Stimulated activated CD8-positive, alpha-beta memory T cell treated with anti-CD3 and anti-CD28 coated beads, Interleukin-7, amount 100 ng/mL, for 48 hours (primary cell): ENCODE data around the gene HEPHL1.
"Not testable (repeated sequence)": the region's sequence is repeated elsewhere in the genome, so short reads cannot be mapped to it uniquely, and the experiment has no call there.

Experiments
- DNase-seq, 2 donors: peaks; one replicate each; pipeline ENCODE4 v3.0.0-alpha.2; 2020; ENCODE audit warnings: low read depth in 1 of 2; ENCODE audit errors: extremely low read depth in 1 of 2

Gene HEPHL1, protein sequence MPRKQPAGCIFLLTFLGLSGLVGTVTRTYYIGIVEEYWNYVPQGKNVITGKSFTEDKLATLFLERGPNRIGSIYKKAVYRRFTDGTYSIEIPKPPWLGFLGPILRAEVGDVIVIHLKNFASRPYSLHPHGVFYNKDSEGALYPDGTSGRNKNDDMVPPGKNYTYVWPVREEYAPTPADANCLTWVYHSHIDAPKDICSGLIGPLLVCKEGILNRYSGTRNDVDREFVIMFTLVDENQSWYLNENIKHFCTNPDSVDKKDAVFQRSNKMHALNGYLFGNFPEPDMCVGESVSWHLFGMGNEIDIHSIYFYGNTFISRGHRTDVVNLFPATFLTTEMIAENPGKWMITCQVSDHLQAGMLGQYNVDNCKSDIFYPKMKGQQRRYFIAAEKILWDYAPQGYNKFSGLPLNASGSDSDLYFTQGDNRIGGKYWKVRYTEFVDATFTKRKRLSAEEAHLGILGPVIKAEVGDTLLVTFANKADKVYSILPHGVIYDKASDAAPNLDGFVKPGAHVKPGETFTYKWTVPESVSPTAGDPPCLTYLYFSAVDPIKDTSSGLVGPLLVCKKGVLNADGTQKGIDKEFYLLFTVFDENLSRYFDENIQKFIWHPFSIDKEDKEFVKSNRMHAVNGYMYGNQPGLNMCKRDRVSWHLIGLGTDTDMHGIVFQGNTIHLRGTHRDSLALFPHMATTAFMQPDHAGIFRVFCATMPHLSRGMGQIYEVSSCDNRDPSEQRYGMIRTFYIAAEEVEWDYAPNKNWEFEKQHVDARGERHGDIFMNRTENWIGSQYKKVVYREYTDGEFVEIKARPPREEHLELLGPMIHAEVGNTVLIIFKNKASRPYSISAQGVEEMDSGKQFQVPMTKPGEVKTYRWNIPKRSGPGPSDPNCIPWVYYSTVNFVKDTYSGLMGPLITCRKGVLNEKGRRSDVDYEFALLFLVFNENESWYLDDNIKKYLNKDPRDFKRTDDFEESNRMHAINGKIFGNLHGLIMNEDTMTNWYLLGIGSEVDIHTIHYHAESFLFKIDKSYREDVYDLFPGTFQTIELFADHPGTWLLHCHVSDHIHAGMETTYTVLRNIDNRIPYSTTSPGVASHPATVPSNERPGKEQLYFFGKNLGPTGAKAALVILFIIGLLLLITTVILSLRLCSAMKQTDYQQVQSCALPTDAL

DNA sequence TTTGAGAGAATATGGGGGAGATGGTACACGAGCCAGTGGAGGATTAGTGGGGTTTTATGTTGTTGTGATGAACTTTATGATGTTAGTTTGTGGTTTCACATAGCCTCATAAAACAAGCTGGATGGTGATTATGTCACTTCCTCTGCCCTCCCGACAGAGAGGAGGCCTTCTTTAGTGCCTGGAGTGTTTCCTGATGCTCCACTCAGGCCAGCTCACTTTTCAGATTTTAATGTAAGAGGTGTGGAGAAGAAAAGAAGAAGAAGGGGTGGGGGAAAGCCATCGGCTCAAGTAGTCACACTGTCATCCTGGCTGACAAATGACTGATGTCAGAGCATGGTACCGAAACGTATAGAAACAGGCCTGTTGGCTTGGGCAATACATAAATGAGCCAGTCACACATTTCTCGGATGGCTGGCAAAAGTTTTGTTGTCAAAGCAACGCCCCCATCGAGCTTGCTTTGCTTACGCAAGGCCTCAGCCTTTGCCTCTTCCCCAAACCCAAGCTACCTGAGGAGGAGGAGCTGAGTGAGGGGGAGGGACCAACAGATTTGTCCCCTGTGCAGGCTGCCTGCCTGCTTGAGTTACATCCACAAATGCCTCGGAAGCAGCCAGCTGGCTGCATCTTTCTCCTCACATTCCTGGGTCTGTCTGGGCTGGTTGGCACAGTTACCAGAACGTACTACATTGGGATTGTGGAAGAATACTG, at the start of gene HEPHL1:
HEPHL1 (plus strand) TSS at position 578 of the 705 bp plus-strand sequence; CDS start at position 593, 15 bp downstream.
- no peak for DNase-seq

DNA sequence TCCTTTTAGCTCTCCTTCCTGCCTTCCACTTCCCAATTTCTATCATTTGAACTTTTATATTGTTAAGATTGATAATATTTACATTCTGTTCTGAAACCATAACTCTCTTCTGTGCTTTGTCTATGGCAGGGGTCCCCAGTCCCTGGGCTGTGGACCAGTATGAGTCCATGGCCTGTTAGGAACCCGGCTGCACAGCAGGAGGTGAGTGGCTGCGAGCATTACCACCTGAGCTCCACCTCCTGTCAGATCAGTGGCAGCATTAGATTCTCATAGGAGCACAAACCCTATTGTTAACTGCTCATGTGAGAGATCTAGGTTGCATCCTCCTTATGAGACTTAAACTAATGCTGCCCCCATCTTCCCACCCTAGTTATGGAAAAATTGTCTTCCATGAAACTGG, 48.4 kb upstream of the HEPHL1 start:
- DNase-seq: no peak

DNA sequence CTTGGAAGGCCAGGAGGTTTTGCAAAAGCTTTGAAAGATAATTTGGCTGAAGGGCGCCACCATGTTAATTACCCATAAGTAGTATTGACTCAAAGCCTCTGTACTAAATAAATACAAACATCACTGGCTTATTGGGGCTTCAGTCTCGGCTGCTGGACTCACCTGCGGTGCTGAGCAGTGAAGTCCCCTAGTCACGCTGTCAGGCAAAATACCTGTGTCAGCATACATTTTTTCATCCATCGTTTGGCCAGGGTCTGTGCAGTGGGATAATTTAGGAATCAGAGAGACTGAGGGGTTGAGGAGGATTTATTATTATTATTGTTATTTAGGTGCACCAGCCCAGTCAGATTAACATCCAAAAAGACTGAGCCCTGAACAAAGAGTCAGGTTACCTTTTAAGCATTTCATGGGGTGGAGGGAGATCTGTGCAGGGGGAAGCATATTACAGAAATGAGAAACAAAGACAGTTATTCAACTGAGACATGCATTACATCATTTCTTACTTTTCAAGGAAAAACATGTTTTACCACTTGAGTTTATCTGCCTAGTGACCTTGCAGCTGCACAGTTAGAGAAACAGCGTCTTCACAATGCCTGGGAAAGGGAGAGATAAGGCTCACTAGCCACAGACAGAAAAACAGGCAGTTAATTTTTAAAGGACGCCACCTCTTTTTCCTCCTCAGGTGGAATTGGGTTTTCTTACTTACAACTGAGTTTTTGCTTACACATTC, 47.7 kb upstream of the HEPHL1 start:
- not testable (repeated sequence) for DNase-seq

DNA sequence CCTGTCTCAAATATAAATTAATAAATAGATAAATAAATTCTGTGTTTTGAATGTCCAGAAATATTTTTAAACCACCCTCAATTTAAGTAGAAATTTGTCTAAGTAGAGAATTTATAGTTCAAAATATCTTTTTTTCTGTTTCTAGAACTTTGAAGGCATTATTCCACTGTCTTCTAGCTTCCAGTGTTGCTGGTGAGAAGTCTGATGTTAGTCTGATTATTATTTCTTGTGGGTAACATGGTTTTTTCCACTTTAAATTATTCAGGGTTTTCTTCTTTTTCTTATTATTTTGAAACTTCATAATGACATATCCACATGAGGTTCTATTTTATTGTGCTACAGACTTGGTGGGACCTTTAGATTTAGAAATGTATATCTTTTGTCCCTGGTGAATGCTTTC, 46.4 kb upstream of the HEPHL1 start:
- DNase-seq: no peak

DNA sequence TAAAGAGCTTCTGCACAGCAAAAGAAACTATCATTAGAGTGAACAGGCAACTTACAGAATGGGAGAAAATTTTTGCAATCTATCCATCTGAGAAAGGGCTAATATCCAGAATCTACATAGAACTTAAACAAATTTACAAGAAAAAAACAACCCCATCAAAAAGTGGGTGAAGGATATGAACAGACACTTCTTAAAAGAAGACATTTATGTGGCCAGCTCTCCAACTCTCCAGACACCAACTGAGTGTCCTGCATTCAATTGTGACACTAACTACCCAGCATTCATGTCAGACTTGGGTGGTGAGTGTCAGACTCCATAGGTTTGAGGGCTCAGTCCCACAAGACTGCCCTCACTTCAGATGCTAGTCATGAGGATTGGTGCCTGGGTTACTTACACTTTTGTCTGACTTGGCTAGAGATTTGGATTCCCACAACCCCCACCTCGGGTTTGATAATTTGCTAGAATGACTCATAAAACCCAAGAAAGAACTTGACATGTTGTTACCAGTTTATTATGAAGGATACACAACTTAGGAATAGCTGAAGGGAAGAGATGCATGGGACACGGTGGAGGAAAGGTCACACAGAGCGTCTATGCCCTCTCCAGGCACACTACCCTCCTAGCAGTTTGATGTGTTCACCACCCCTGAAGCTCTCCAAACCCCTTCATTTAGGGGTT, 44.4 kb upstream of the HEPHL1 start:
- not testable (repeated sequence) for DNase-seq

DNA sequence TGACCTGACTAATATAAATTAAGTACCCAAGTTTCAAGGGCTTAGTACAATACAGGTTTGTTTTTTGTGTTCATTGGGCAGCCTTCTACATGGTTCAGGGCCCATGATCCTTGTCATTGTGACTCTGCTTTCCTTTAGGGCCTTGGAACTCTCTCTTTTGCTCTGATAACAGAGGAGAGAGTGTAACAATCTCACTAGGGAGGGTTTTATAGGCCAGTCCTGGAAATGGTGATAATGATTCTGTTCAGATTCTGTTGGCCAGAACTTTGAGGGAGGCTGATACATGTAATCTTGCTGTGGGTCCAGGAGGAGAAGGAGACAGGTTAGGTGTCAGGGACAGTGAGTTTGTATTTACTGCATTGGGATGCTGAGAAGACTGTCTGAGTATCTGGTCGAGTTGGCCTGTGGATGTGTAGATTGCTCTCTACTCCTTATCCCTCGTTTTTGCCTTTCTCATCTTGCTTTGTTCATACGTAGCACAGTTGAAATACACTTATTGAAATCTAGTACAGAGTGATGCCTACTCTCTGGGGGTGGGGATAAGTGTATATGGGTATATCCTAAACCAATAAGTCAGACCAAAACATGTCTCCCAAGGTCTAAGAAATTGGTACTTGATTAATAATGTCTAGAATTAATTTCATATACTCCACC, 37.5 kb upstream of the HEPHL1 start:
- DNase-seq: no peak

DNA sequence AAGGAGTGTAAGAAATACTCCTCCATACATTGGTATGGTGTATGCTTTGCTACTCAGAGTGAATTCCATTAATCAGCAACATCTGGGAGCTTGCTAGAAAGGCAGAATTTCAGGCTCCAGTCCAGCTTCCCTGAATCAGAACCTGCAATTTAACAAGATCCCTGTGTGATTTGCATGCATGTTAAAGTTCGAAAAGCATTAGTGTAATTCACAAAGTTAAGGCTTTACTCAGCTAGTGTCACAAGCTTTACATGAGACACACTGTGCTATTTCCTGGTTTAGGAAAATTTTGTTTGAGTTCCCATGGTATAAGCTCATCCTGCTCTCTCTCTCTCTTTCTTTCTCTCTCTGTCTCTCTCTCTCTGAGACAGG, 37.0 kb upstream of the HEPHL1 start:
- DNase-seq: no peak

DNA sequence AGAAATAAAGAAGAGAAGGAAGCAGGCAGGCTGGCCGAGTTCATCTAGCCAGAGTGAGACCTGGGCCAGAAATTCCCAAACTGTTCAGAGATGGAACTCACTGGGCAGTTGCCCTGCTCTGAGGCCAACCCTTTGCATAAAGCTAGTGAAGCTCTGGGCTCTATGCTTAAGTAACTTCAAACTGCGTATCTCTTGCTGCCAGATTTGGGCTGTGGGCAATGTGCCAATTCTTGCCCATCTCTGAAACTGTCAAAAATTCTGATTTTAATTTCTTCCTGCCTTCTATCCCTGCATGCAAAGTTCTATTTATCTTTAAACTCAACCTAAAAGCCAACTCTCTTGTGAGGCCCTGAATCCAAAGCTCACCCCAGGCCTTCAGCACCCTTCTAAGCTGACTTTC, 36.2 kb upstream of the HEPHL1 start:
- no peak for DNase-seq

DNA sequence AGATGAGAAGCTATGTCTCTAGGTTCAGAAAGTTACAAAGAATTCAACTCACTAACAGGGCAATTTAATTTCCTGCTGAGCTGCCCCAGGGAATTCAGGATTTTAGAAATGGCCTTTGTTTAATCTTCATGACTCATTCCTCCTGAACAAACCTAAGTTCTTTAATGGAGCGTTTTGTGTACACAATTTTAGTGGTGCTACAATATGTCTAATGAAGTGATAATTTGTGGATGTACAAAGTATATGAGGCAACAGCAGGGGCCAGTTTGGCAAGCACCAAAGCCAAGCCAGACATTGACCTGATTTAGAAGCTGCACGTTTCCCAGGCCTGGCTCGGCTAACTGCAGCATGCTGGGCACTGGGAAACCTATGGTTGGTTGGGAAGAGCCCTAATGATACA, 34.4 kb upstream of the HEPHL1 start:
- no peak for DNase-seq

DNA sequence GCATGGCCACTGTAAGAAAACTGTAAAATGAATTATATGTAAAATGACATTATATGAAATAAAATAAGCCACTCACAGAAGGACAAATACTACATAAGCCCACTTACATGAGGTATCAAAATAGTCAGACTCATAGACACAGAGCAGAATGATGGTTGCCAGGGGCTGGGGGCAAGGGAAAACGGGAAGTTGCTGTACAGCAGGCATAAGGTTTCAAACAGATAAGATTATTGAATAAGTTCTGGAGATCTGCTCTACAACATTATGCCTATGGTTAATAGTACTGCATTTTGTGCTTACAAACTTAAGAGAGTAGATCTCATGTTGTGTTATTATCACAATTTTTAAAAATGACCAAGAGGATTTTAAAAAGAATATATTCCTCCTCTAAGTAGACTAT, 32.7 kb upstream of the HEPHL1 start:
- DNase-seq: no peak

DNA sequence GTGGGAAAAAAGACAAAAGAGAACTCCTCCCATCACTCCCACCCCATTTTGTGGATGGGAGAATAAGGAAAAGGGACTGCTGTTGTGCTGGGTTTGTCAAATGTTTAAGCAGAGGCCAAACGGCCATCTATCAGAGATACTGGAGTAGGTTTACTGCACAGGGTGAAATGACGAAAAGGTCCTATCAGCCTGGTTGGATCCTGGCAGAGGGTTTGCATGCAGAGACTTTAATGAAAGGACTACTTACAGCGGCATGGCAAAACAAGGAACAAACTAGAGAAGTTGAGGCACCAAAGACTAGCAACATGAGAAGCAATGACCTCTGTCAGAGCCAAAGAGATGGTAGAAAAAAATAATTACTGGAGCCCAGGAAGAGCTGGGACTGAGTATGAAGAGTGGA, 32.2 kb upstream of the HEPHL1 start:
- no peak for DNase-seq

DNA sequence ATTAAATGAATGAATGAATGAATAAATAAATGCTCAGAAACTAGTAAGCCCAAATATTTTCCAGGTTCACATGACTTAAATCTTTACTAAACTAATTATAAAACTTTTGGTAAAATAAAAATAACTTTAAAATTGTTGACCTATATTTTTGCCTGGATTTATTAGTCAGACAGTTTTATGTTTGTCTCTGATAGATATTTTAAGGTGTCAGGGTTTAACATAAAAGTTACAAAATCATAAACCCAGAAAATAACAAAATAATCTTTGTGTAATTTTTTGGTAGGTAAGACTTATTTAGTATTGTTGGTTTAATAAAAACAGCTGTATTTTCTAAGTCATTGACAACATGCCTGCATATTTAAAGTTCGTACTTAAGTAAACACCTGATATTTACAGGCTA, 27.4 kb upstream of the HEPHL1 start:
- DNase-seq: no peak

DNA sequence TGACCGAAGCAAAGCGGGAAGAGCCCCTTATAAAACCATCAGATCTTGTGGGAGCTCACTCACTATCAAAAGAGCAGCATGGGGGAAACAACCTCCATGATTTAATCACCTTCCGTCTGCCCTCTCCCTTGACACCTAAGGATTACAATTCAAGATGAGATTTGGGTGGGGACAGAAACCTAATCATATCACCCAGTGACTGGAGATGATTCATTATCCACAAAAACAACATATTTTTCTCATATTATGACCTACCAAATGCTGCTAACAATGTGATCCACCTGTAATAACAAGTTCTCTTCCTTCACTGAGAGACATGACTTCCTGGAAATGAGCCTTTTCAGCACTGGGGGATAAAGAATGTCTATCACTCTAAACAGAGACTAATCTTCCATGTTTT, 23.4 kb upstream of the HEPHL1 start:
- no peak for DNase-seq

DNA sequence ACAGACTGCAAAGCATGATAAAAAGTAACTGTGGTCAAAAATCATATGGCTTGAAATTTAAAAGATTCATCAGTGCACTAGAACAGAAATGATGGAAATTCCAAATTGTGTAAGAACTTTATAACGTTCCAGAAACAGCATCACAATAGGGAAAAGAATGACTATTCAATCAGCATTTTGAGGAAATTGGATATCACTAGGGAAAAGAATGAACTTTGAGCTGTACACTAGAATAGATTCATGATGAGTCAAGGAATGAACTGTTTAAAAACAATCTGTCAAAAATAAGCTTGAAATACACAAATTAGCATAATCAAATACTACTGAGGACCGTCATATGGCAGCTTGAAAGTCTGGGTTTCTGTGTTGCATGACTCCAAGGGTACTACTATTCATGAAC, 20.5 kb upstream of the HEPHL1 start:
- no peak for DNase-seq

DNA sequence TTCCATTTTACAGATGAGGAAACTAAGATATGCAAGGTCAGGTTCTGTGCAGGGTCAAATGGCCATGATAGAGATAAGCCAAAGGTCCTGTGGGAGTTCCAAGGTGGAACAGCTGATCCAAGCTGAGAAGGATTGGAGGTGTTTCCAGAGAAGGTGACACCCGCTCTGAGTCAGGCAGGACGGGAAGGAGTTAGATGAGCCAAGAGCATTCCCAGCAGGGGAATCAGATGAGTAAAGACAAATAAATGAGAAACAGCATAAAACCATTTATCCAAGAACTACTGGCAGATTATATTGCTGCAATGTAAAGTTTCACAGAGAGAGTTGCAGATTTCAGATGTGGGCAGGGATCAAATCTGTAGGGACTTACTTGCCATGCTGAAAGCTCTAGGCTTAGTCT, 18.9 kb upstream of the HEPHL1 start:
- no peak for DNase-seq

DNA sequence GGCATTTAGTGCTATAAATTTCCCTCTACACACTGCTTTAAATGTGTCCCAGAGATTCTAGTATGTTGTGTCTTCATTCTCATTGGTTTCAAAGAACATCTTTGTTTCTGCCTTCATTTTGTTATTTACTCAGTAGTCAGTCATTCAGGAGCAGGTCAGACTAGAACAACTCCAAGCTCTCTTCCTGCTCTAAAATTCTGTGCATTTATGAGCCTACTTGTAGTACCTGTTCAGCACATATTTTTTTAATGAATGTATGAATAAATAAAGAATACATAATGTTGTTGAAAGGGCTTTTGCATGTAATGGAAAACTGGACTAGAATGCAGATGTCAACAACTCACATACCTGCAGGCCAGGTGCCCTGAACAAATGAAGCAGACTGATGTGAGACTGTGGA, 13.7 kb upstream of the HEPHL1 start:
- DNase-seq: no peak

DNA sequence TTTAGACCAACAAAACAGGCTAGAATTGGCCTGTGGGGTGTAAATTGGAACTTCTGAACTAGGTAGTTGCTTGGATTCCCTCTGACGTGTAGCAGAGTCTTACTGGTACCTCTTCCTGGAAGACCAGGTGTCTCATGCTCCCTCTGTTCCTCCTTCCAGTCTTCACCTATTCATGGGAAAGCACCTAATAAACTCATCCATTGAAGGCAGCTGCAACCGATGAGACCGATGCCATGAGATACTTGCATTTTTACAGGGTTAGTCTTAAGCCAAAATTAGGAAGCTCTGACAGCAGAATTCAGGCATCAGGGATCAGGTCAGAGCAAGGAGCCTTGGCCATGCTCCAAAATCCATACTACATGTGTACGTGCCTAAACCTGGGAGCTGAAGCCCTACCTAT, 13.2 kb upstream of the HEPHL1 start:
- DNase-seq: no peak

DNA sequence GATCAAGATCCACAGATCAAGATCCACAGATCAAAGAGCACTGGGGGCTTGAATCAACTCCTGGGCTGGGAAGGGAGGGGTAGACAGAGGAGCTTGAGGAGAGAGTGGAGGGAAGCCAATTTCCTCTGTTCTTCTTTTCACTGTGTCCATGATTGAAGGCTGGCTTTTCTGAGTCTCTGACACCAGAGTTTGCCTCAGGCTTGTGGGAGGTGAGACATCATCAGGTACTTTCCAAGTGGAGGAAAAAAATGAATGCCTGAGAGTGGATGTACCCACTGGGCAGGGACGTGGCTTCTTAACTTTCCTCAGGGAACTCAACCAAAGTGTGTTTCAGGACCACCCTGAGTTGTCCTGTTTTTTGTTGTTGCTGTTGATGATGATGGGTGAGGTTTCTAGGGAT, 11.0 kb upstream of the HEPHL1 start:
- no peak for DNase-seq

DNA sequence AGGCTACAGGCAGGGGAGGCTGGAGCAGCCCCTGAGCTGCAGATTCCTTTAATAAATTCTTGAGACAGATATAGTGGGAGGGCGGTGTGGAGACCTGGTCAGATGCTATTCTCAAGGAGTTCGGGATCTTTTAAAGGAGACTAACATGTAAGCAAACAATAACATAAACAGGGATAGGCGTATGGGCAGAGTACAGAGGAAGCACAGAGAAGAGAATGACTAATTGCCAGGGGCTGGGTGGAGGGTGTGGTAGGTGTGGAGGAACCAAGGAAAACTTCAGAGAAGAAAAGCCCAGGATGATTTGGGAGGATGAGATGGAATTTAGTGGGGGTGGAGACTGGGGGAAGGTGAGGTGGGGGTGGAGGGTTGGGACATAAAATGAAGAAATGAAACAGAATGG, 9.7 kb upstream of the HEPHL1 start:
- no peak for DNase-seq
